BLaER1 treated with 17β-estradiol and CSF1 and Interleukin-3, amounts not matched to agents 10 nM and 100 nM (cell line): ENCODE data around the gene OR1J4.

Experiments
- H3K27ac ChIP-seq, 11 experiments: shearing (Covaris generic); formaldehyde crosslinking; 2 replicates each; pipeline ENCODE4 v1.8.1; 2022
- H3K27me3 ChIP-seq, 11 experiments: shearing (Covaris generic); formaldehyde crosslinking; 2 replicates each; pipeline ENCODE4 v1.8.1; 2022
- H3K36me3 ChIP-seq, 11 experiments: shearing (Covaris generic); formaldehyde crosslinking; 2 replicates each; pipeline ENCODE4 v1.8.1; 2022
- H3K4me1 ChIP-seq, 10 experiments: shearing (Covaris generic); formaldehyde crosslinking; 2 replicates each; pipeline ENCODE4 v1.8.1; 2022
- H3K4me2 ChIP-seq, 11 experiments: shearing (Covaris generic); formaldehyde crosslinking; 2 replicates each; pipeline ENCODE4 v1.8.1; 2022
- H3K4me3 ChIP-seq, 10 experiments: shearing (Covaris generic); formaldehyde crosslinking; 2 replicates each; pipeline ENCODE4 v1.8.1; 2022
- H3K9ac ChIP-seq, 11 experiments: shearing (Covaris generic); formaldehyde crosslinking; 2 replicates each; pipeline ENCODE4 v1.8.1; 2022
- H3K9me3 ChIP-seq, 11 experiments: shearing (Covaris generic); formaldehyde crosslinking; replicated peaks in 1 of 11; 2 replicates each; pipeline ENCODE4 v1.8.1; 2022
- H4K20me1 ChIP-seq, 11 experiments: shearing (Covaris generic); formaldehyde crosslinking; 2 replicates each; pipeline ENCODE4 v1.8.1; 2022
- Cebpa-rat ChIP-seq, 11 experiments: shearing (Covaris generic); IDR thresholded peaks; 2 replicates each; pipeline ENCODE4 v1.8.1; 2022

Gene OR1J4

GRCh38 chr9:122561446-122561845, 42.5 kb downstream of the OR1J4 start:
- Histone ChIP-seq H3K4me3 (no peak overlapping the region), H3K9ac (no peak overlapping the region), H3K9me3 (peaks cover 6 to 39% (median 15%) of the 10 kb centered on the region in 11 experiments; a peak in 14 of 22 replicates), H4K20me1 (no peaks in the 10 kb centered on the region), H3K27me3 (no peaks in the 10 kb centered on the region), H3K36me3 (no peaks in the 10 kb centered on the region), H3K27ac (no peak overlapping the region), H3K4me1 (peaks cover 0 to 8% (median 6%) of the 10 kb centered on the region in 10 experiments; a peak in 10 of 20 replicates), H3K4me2 (no peak overlapping the region)
- TF ChIP-seq Cebpa-rat (IDR thresholded peaks at IDR 0.05) = no peak

- H3K4me1 ChIP-seq = peaks cover 0 to 8% (median 6%) of the 10 kb centered on the region in 10 experiments; a peak in 10 of 20 replicates
- no peaks in the 10 kb centered on the region for H3K36me3 ChIP-seq
- no peak for TF ChIP-seq Cebpa-rat (IDR thresholded peaks at IDR 0.05)
- no peaks in the 10 kb centered on the region for H4K20me1 ChIP-seq
- no peak overlapping the region for H3K4me3 ChIP-seq
- H3K27me3 ChIP-seq = no peaks in the 10 kb centered on the region
- H3K9me3 ChIP-seq = peaks cover 6 to 39% (median 15%) of the 10 kb centered on the region in 11 experiments; a peak in 14 of 22 replicates
- no peak overlapping the region for H3K27ac ChIP-seq
- no peak overlapping the region for H3K9ac ChIP-seq
- peak overlapping the region in 8 of 11 experiments; percentile 17 to 44 (median 32); a peak in 12 of 22 replicates for H3K4me2 ChIP-seq
These were observed 43.3 kb downstream of the OR1J4 start for GRCh38 chr9:122562134-122562760.

GRCh38 chr9:122567901-122568300, 49.0 kb downstream of the OR1J4 start:
- Histone ChIP-seq H3K4me1 (no peaks in the 10 kb centered on the region), H3K27ac (no peak overlapping the region), H4K20me1 (no peaks in the 10 kb centered on the region), H3K27me3 (no peaks in the 10 kb centered on the region), H3K36me3 (no peaks in the 10 kb centered on the region), H3K9me3 (peaks cover 6 to 16% (median 10%) of the 10 kb centered on the region in 11 experiments; a peak in 11 of 22 replicates), H3K4me3 (no peak overlapping the region), H3K9ac (no peak overlapping the region), H3K4me2 (no peak overlapping the region)
- TF ChIP-seq Cebpa-rat (IDR thresholded peaks at IDR 0.05) = no peak
